ENCODE data around the gene FMR1.

GRCh38 chrX:147914591-147914990, 2.9 kb downstream of the FMR1 start:
- TF ChIP-seq EZH2 (IDR thresholded peaks at IDR 0.05; ENCODE audit: low read length, unreplicated experiment) (no peak), CTCF (conservative IDR thresholded peaks at IDR 0.05; ENCODE audit: low read depth, low read length) (no peak)
